Hippocampal formation (tissue), 2 donors: Measurements from ENCODE around the gene ADRA2B.
"Not testable (repeated sequence)": the region's sequence is repeated elsewhere in the genome, so short reads cannot be mapped to it uniquely, and the experiment has no call there.

Experiments used
- DNase-seq, 2 donors: peaks; one replicate each; lab custom pipeline; 2025; lab: John Stamatoyannopoulos, UW

ADRA2B gene

GRCh38 chr2:96150791-96151594 lies 34.6 kb upstream of the ADRA2B start:
- DNase-seq = no peak

- DNase-seq = no peak
These were observed 33.8 kb upstream of the ADRA2B start for GRCh38 chr2:96150007-96150640.

- no peak for DNase-seq
These were observed 32.2 kb upstream of the ADRA2B start for GRCh38 chr2:96148410-96149217.

- no peak for DNase-seq
These were observed 31.3 kb upstream of the ADRA2B start for GRCh38 chr2:96147593-96148201.

- no peak for DNase-seq
These were observed 30.7 kb upstream of the ADRA2B start for GRCh38 chr2:96146881-96147592.

GRCh38 chr2:96146153-96146880 lies 29.9 kb upstream of the ADRA2B start:
- DNase-seq = peak in 1 of 2 donors; percentile 24

GRCh38 chr2:96145848-96146152 lies 29.4 kb upstream of the ADRA2B start:
- no peak for DNase-seq

- peak; percentile 28 to 49 for DNase-seq
These were observed 28.9 kb upstream of the ADRA2B start, which contains the start of gene DUSP2 for GRCh38 chr2:96145036-96145847. DUSP2 (minus strand) TSS chr2:96145440; CDS start chr2:96145354, 86 bp downstream.

- DNase-seq = no peak
These were observed 28.2 kb upstream of the ADRA2B start for GRCh38 chr2:96144481-96145035.

GRCh38 chr2:96143848-96144480 lies 27.6 kb upstream of the ADRA2B start:
- no peak for DNase-seq

- no peak for DNase-seq
These were observed 27.0 kb upstream of the ADRA2B start for GRCh38 chr2:96143231-96143847.

GRCh38 chr2:96142217-96143113 lies 26.1 kb upstream of the ADRA2B start:
- DNase-seq = no peak

- not testable (repeated sequence) for DNase-seq
These were observed 25.2 kb upstream of the ADRA2B start for GRCh38 chr2:96141624-96141967.

- DNase-seq = no peak
These were observed 24.7 kb upstream of the ADRA2B start for GRCh38 chr2:96140941-96141623.

GRCh38 chr2:96139181-96139758 lies 22.9 kb upstream of the ADRA2B start:
- DNase-seq = no peak

GRCh38 chr2:96138179-96139145 lies 22.1 kb upstream of the ADRA2B start, which contains the start of gene ASTL:
ASTL (minus strand) TSS chr2:96138502; CDS start chr2:96138436, 66 bp downstream.
- DNase-seq = peak in 1 of 2 donors; percentile 12
